ENCODE results near the gene RAI14.

- TF ChIP-seq POLR2A (IDR thresholded peaks at IDR 0.05) = no peak
- TF ChIP-seq, protein P1, sequence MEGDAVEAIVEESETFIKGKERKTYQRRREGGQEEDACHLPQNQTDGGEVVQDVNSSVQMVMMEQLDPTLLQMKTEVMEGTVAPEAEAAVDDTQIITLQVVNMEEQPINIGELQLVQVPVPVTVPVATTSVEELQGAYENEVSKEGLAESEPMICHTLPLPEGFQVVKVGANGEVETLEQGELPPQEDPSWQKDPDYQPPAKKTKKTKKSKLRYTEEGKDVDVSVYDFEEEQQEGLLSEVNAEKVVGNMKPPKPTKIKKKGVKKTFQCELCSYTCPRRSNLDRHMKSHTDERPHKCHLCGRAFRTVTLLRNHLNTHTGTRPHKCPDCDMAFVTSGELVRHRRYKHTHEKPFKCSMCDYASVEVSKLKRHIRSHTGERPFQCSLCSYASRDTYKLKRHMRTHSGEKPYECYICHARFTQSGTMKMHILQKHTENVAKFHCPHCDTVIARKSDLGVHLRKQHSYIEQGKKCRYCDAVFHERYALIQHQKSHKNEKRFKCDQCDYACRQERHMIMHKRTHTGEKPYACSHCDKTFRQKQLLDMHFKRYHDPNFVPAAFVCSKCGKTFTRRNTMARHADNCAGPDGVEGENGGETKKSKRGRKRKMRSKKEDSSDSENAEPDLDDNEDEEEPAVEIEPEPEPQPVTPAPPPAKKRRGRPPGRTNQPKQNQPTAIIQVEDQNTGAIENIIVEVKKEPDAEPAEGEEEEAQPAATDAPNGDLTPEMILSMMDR (IDR thresholded peaks at IDR 0.05) = no peak
Observed at GRCh38 chr5:34657274-34657921, 1.3 kb downstream of the RAI14 start.

All from right lobe of liver (tissue), 4 donors.